ENCODE measurements around the gene KRR1.
A peak's percentile ranks its signal among the peaks of the same experiment; 100 is the strongest.

The KRR1 gene

GRCh38 chr12:75511116-75512048 lies at the start of gene KRR1:
TSS of gene KRR1 (minus strand) at chr12:75511609. CDS start at chr12:75511597, 12 bp downstream.
- DNase-seq (ENCODE audit: extremely low read depth in 1 of 2, low read depth in 1 of 2): peak; percentile 70 to 89

DNA sequence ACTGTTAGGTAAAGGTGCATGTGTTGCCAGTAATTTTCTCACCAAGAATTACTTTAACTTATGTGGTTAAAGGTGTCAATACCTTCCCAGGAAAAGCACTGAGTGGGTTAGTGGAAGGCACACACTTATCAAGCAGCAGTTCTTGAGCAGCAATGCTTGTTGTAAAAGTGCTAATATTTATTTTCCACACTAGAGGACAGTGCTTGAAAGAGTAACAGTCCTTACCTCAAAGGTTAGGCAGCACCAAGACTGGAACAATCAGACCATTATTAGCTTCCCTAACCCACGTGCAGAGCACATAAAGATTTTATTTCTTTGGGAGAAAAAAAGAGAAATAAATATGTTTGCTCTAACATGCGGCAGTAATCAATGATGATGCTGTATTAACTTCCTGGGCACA lies 48.8 kb upstream of the KRR1 start:
- no peak for DNase-seq (ENCODE audit: extremely low read depth in 1 of 2, low read depth in 1 of 2)

- no peak for DNase-seq (ENCODE audit: extremely low read depth in 1 of 2, low read depth in 1 of 2)
Observed at GRCh38 chr12:75558287-75558686, 46.9 kb upstream of the KRR1 start.

- DNase-seq (ENCODE audit: extremely low read depth in 1 of 2, low read depth in 1 of 2): no peak
Observed at GRCh38 chr12:75556311-75556899, 45.0 kb upstream of the KRR1 start.

DNA sequence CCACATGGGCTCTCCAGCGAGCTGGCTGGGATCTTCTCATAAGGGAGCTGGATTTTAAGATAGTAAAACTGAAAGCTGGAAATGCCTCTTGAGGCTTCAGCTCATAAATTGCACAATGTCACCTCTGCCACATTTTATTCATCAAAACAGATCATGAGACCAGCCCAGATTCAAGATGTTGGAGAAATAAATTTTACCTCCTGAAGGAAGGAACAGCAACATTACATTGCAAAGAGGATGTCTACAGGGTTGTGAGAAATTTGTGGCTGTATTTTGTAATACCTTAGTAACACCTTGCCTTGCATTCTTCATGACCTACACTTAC lies 43.1 kb upstream of the KRR1 start:
- no peak for DNase-seq (ENCODE audit: extremely low read depth in 1 of 2, low read depth in 1 of 2)

DNA sequence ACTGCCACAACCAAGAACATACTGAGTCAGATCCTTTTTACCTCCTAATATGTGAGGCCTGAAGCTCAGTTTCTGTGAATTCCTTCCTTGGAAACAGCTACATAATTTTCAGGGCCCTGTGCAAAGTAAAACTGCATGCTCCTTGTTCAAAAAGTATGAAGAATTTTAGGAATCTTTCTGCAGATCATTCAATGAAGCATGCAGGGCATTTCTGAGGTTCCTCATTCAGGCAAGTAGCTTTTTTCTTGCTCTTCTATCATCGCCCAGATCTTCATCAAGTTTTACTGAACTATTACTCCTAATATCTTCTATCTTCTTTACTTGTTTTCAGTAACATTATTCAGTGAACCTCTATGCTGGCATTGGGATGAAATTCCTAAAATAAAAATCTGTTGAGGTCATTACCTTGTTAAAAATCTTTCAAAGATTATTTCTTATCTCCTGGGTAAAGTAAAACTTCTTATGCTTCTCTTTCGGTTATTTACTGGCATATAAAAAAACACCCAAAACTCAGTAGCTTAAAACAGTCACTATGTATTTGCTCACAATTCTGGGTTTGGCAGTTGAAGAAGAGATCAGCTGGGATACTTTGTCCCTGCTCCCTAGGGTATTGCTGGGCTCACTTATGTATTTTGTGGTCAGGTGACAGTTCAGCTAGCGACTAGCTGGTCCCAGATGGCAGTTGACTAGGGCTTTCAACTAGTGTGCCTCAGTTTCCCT lies 42.6 kb upstream of the KRR1 start:
- no peak for DNase-seq (ENCODE audit: extremely low read depth in 1 of 2, low read depth in 1 of 2)

DNA sequence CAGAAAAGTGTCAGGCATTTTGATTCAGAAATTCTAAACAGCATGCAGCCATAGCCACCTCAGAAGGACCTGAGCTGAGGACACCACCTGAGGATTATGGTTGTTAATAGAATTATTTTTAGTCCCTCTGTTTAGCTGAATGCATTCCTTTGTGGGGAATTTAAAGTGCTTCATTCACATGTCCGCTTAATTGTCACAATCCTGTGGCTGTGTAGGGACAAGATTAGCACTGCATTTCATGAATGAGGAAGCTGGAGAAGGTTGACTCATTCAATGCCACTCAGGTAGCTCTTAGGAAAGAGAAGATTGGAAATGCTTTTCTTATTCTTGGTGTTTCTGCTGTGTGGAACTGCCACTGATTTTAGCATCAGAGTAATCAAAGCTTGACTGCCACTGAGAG lies 42.0 kb upstream of the KRR1 start:
- no peak for DNase-seq (ENCODE audit: extremely low read depth in 1 of 2, low read depth in 1 of 2)

DNA sequence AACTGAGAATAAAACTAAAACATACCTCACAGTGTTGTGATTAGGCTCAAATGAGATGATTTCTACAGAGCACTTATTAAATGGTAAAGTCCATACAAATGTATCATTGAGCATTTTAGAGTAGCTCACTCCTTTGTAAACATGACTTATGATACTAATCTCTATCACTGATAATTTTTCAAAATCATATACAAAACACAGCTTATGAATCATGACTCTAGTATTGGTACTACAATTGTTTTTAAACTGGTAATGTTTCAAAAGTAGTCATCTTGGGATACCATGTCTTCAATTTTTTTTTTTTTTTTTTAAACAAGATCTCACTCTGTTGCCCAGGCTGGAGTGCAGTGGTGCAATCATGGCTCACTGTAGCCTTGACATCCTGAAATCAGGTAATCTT lies 40.1 kb upstream of the KRR1 start:
- no peak for DNase-seq (ENCODE audit: extremely low read depth in 1 of 2, low read depth in 1 of 2)

GRCh38 chr12:75550401-75551240 lies 39.2 kb upstream of the KRR1 start:
- no peak for DNase-seq (ENCODE audit: extremely low read depth in 1 of 2, low read depth in 1 of 2)

DNA sequence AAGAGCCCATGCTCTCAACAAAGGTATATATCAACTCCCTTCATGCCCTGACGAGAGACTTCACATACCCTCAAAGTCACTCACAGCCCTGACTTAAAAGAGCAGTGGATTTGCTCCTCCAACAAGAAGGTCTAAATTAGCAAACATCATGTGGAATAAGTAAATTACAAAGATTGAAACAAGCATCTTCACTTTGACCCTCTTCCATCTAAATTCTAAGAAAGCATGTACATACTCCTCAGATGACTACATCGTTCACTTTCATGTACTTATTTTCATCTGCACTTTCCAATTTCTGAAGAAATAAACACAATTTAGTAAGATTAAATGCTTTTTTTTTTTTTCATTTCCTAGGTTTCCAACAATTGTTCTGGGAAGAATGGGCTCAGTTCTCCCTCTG lies 38.6 kb upstream of the KRR1 start:
- no peak for DNase-seq (ENCODE audit: extremely low read depth in 1 of 2, low read depth in 1 of 2)

GRCh38 chr12:75548879-75549278 lies 37.5 kb upstream of the KRR1 start:
- no peak for DNase-seq (ENCODE audit: extremely low read depth in 1 of 2, low read depth in 1 of 2)

DNA sequence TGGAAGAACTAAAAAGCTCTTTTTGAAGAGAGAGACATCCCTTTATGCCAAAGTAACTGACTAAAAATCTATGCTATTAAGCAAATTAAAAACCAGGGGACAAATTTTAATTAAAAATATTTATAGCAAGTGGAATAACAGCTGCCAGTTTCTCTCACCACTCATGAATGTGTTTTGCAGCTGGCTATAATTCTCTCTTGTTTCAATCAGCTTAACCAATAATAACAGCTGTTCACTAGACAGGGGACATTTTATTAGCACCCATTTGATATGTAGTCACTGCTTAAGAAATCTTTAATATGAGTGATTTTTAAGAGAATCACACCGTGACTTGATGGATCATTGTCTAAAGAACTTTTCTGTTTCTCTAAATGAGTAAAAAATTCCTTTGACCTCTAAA lies 34.2 kb upstream of the KRR1 start:
- no peak for DNase-seq (ENCODE audit: extremely low read depth in 1 of 2, low read depth in 1 of 2)

GRCh38 chr12:75543529-75543928 lies 32.1 kb upstream of the KRR1 start:
- no peak for DNase-seq (ENCODE audit: extremely low read depth in 1 of 2, low read depth in 1 of 2)

DNA sequence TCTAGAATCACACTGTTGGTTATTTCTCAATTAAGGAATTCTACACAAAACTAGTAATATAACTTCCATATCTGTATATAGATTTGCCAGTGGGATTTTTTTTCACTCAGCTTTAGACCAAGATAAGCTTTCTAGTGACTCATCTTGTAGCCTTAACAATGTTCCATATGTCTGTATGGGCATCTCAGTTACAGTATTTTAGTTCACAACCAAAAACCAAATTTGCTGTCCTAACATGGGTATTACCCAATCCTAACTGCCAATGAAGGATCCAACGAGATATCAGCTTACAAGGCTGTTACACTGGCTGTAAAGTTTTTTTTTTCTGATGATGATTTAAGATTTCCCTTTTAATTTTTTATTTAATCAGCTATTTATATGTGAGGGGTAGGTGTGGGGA lies 31.5 kb upstream of the KRR1 start:
- no peak for DNase-seq (ENCODE audit: extremely low read depth in 1 of 2, low read depth in 1 of 2)

DNA sequence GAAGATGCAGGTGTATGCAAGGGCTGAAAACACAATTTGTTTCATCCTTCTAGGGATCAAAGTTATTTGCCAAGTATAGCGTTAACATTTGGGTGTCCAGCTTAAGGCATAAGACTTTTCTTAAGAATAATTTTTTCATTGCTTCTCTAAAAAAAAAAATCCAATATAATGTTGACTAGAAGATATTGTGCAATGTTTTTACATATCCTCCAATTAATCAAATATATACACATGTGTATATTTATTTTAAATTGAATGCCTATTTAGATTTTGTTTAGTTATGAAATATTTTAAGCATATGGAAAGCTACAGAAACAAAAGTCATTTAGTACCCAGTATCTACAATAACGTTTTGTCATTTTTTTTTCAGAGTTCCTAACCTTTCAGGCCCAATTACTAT lies 28.5 kb upstream of the KRR1 start:
- DNase-seq (ENCODE audit: extremely low read depth in 1 of 2, low read depth in 1 of 2): no peak

- no peak for DNase-seq (ENCODE audit: extremely low read depth in 1 of 2, low read depth in 1 of 2)
Observed at GRCh38 chr12:75533239-75533638, 21.8 kb upstream of the KRR1 start.

DNA sequence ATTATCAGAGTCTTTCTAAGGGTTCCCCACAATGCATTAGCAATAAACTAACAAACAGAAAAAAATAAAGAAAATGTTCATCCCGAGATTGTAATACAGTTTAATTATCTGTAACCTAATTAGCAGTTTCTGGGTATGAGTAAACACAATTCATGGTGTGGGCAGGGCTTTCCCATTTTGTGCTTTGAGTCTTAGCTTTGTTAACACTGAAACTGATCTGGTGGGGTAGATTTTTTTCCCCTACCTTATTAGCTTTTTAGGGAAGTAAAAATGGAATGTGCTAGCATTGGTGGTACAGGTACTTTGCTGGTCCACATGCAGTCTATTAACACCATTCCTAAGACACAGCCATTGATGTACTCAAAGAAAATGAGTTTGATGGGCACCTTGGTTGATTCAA lies 18.4 kb upstream of the KRR1 start:
- DNase-seq (ENCODE audit: extremely low read depth in 1 of 2, low read depth in 1 of 2): no peak

DNA sequence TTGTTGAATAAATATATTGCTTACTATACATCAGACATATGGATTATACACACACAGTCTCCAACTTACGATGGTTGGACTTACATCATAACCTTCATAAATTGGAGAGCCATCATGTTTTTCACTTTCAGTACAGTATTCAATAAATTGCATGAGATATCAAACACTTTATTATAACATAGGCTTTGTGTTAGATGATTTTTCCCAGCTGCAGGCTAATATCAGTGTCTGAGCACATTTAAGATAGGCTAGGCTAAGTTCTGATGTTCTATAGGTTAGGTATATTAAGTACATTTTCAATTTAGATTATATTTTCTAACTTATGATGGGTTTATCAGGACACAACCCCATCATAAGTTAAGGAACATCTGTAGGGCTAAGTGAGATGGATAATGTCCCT lies 17.9 kb upstream of the KRR1 start:
- DNase-seq (ENCODE audit: extremely low read depth in 1 of 2, low read depth in 1 of 2): no peak

DNA sequence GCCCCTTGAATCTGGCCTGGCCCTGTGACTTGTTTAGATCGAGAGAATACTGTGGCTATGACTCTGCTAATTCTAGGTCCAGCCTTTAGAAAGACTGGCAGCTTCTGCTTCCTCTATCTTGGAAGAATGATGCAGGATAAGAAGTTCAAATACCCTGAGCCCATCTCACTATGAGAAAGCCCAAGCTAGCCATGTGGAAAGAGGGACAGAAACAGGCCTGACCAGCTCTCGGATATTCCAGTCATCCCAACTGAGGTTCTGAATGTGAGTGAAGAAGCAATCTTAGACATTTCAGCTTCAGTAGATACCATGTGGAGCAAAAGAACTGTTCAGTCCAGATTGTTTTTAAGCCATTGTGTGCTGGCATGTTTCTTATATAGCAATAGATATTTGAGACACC lies 17.3 kb upstream of the KRR1 start:
- no peak for DNase-seq (ENCODE audit: extremely low read depth in 1 of 2, low read depth in 1 of 2)

DNA sequence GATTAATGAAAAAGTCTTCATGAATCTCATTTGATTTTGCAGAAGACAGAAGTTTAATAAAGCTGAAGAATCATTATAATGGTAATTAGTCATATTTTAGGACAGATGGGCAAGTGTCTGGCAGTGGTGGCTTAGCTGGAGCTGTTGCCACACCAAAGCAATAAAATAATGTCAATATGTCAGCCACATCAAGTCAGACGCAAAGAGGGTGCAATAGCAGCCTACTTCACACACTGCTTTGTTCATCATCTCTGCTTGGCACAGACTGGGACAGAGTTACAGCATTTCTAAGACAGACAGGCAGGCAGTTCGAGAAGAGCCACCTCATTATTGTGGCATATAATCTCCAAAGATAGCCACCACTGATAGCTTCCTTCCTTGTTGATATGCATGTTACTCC lies 16.9 kb upstream of the KRR1 start:
- no peak for DNase-seq (ENCODE audit: extremely low read depth in 1 of 2, low read depth in 1 of 2)

Measured in stimulated activated CD8-positive, alpha-beta memory T cell treated with anti-CD3 and anti-CD28 coated beads, Interleukin-7, amount 100 ng/mL, for 48 hours (primary cell).